GM10266 (cell line): ENCODE data around the gene NLRP4.

Experiments used
- DNase-seq: peaks from one replicate; pipeline ENCODE4 v3.0.0; 2012; ENCODE audit errors: extremely low spot score
- TF ChIP-seq, protein P1 (sequence below): IDR thresholded peaks from 2 replicates; pipeline ENCODE4 v1.5.1; 2012; ENCODE audit warnings: mild to moderate bottlenecking, low read depth; ENCODE audit not compliant: control insufficient read depth, insufficient read depth; ENCODE audit errors: missing control alignments

Gene NLRP4

DNA sequence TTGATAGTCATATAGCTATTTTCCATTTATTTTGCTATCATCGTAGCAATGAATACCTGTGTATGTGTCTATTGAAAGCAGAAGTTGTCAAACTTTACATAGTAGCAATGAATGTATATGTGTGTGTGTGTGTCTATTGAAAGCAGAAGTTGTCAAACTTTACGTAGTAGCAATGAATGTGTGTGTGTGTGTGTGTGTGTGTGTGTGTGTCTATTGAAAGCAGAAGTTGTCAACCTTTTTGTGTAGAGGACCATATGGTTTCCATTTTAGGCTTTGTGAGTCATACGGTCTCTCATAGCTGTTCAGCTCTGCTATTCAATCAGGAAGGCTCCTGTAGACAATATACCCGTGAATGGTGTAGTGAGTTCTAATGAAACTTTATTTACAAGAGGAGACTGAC lies 20.8 kb downstream of the NLRP4 start:
- TF ChIP-seq, protein P1, sequence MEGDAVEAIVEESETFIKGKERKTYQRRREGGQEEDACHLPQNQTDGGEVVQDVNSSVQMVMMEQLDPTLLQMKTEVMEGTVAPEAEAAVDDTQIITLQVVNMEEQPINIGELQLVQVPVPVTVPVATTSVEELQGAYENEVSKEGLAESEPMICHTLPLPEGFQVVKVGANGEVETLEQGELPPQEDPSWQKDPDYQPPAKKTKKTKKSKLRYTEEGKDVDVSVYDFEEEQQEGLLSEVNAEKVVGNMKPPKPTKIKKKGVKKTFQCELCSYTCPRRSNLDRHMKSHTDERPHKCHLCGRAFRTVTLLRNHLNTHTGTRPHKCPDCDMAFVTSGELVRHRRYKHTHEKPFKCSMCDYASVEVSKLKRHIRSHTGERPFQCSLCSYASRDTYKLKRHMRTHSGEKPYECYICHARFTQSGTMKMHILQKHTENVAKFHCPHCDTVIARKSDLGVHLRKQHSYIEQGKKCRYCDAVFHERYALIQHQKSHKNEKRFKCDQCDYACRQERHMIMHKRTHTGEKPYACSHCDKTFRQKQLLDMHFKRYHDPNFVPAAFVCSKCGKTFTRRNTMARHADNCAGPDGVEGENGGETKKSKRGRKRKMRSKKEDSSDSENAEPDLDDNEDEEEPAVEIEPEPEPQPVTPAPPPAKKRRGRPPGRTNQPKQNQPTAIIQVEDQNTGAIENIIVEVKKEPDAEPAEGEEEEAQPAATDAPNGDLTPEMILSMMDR, result no peak
- DNase-seq, result no peak

GRCh38 chr19:55857974-55858373 lies 21.6 kb downstream of the NLRP4 start:
- TF ChIP-seq, protein P1, result no peak
- DNase-seq, result no peak

DNA sequence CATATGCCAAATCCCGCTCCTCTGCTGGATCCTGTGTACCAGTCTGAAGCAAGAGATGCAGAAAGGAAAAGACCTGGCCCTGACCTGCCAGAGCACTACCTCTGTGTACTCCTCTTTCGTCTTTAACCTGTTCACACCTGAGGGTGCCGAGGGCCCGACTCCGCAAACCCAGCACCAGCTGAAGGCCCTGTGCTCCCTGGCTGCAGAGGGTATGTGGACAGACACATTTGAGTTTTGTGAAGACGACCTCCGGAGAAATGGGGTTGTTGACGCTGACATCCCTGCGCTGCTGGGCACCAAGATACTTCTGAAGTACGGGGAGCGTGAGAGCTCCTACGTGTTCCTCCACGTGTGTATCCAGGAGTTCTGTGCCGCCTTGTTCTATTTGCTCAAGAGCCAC lies 22.1 kb downstream of the NLRP4 start:
- DNase-seq, result no peak
- TF ChIP-seq, protein P1, result no peak

DNA sequence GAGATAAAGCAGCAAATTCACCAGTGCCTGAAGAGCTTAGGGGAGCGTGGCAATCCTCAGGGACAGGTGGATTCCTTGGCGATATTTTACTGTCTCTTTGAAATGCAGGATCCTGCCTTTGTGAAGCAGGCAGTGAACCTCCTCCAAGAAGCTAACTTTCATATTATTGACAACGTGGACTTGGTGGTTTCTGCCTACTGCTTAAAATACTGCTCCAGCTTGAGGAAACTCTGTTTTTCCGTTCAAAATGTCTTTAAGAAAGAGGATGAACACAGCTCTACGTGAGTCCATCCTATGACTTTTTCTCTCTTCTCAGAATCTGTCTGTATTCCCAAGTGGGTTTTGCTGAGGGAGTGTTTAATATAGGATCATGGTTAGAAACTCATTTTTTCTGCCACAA lies 22.6 kb downstream of the NLRP4 start:
- TF ChIP-seq, protein P1, result no peak
- DNase-seq, result no peak

- TF ChIP-seq, protein P1, result no peak
- DNase-seq, result no peak
Measured at GRCh38 chr19:55866521-55866920, 30.2 kb downstream of the NLRP4 start.

- no peak for DNase-seq
- TF ChIP-seq, protein P1, result no peak
Measured at GRCh38 chr19:55867101-55867500, 30.8 kb downstream of the NLRP4 start.

- no peak for DNase-seq
- TF ChIP-seq, protein P1, result no peak
Measured at GRCh38 chr19:55870736-55871135, 34.4 kb downstream of the NLRP4 start.
